ENCODE measurements around the gene CYP19A1. TPM values are rescaled to one million over a fixed set of nuclear protein-coding genes. Genes with fewer than 3 reads are reported as not detected.
"Not testable (repeated sequence)": the region's sequence is repeated elsewhere in the genome, so short reads cannot be mapped to it uniquely, and the experiment has no call there.

Gene CYP19A1
- total and polyA plus RNA-seq, 4 donors: 0.03 to 124 (median 0.50) TPM; not detected in 1

- TF ChIP-seq ZBTB33 (IDR thresholded peaks at IDR 0.05): no peak
- TF ChIP-seq FOXA2 (IDR thresholded peaks at IDR 0.05): no peak
- TF ChIP-seq TAF1 (conservative IDR thresholded peaks at IDR 0.05): no peak
Observed at GRCh38 chr15:51283026-51283425, 55.4 kb downstream of the CYP19A1 start (continued).

- not testable (repeated sequence) for H3K9ac ChIP-seq (ENCODE audit: low read depth in 1 of 2, low read length in 2 of 2); H3K4me3 ChIP-seq (ENCODE audit: low read depth in 1 of 3, low read length in 3 of 3); H3K4me1 ChIP-seq (ENCODE audit: control insufficient read depth in 4 of 4, insufficient read depth in 4 of 4, low read length in 3 of 4); H3K36me3 ChIP-seq (ENCODE audit: control insufficient read depth in 4 of 4, insufficient read depth in 3 of 4, low read depth in 1 of 4, low read length in 3 of 4); H3K27ac ChIP-seq (ENCODE audit: low read depth in 1 of 2, low read length in 2 of 2); H3K27me3 ChIP-seq (ENCODE audit: control insufficient read depth in 4 of 4, insufficient read depth in 4 of 4, low read length in 3 of 4); DNase-seq (ENCODE audit: low spot score); H3K9me3 ChIP-seq (ENCODE audit: control insufficient read depth in 4 of 4, low read length in 3 of 4)
- 76% methylated on average over 2 of the region's 2 CpGs for WGBS
Observed at GRCh38 chr15:51282241-51282640, 56.2 kb downstream of the CYP19A1 start.

- TF ChIP-seq CTCF (IDR thresholded peaks at IDR 0.05; ENCODE audit: low read depth, low read length, missing input control): peak; percentile 47
- no peak for TF ChIP-seq MAX (IDR thresholded peaks at IDR 0.05)
- TF ChIP-seq RAD21 (IDR thresholded peaks at IDR 0.05): peak; percentile 73 to 81
- peak; percentile 59 for DNase-seq (ENCODE audit: low spot score)
- Histone ChIP-seq H3K36me3 (ENCODE audit: control insufficient read depth in 4 of 4, insufficient read depth in 3 of 4, low read depth in 1 of 4, low read length in 3 of 4) (no peaks in the 10 kb centered on the region), H3K27me3 (ENCODE audit: control insufficient read depth in 4 of 4, insufficient read depth in 4 of 4, low read length in 3 of 4) (no peaks in the 10 kb centered on the region), H3K4me1 (ENCODE audit: control insufficient read depth in 4 of 4, insufficient read depth in 4 of 4, low read length in 3 of 4) (no peaks in the 10 kb centered on the region), H3K27ac (ENCODE audit: low read depth in 1 of 2, low read length in 2 of 2) (no peak overlapping the region), H3K9me3 (ENCODE audit: control insufficient read depth in 4 of 4, low read length in 3 of 4) (no peaks in the 10 kb centered on the region), H3K4me3 (ENCODE audit: low read depth in 1 of 3, low read length in 3 of 3) (no peak overlapping the region), H3K9ac (ENCODE audit: low read depth in 1 of 2, low read length in 2 of 2) (no peak overlapping the region)
- WGBS: 45% methylated on average over 4 of the region's 4 CpGs
Observed at GRCh38 chr15:51281368-51281967, 56.9 kb downstream of the CYP19A1 start.

GRCh38 chr15:51280838-51281237 is 57.6 kb downstream of the CYP19A1 start:
- Histone ChIP-seq H3K4me3 (ENCODE audit: low read depth in 1 of 3, low read length in 3 of 3) (no peak overlapping the region), H3K9ac (ENCODE audit: low read depth in 1 of 2, low read length in 2 of 2) (no peak overlapping the region), H3K36me3 (ENCODE audit: control insufficient read depth in 4 of 4, insufficient read depth in 3 of 4, low read depth in 1 of 4, low read length in 3 of 4) (no peaks in the 10 kb centered on the region)
- TF ChIP-seq NR2F2 (IDR thresholded peaks at IDR 0.05) (no peak), MAX (IDR thresholded peaks at IDR 0.05) (no peak), YY1 (IDR thresholded peaks at IDR 0.05) (no peak), REST (IDR thresholded peaks at IDR 0.05) (no peak), ATF3 (IDR thresholded peaks at IDR 0.05) (no peak), RAD21 (IDR thresholded peaks at IDR 0.05) (no peak), SP1 (IDR thresholded peaks at IDR 0.05) (no peak), RXRA (IDR thresholded peaks at IDR 0.05) (no peak), TAF1 (conservative IDR thresholded peaks at IDR 0.05) (no peak), HNF4A (conservative IDR thresholded peaks at IDR 0.05) (no peak), FOXA2 (IDR thresholded peaks at IDR 0.05) (no peak), EGR1 (IDR thresholded peaks at IDR 0.05; ENCODE audit: low read depth in 2 of 2) (no peak), HNF4G (IDR thresholded peaks at IDR 0.05) (no peak), ZBTB33 (IDR thresholded peaks at IDR 0.05) (no peak)

More at GRCh38 chr15:51280838-51281237, 57.6 kb downstream of the CYP19A1 start:
- no peaks in the 10 kb centered on the region for H3K4me1 ChIP-seq (ENCODE audit: control insufficient read depth in 4 of 4, insufficient read depth in 4 of 4, low read length in 3 of 4)
- no peaks in the 10 kb centered on the region for H3K27me3 ChIP-seq (ENCODE audit: control insufficient read depth in 4 of 4, insufficient read depth in 4 of 4, low read length in 3 of 4)
- no peak for DNase-seq (ENCODE audit: low spot score)
- no peak overlapping the region for H3K27ac ChIP-seq (ENCODE audit: low read depth in 1 of 2, low read length in 2 of 2)
- WGBS: 97% methylated on average over 4 of the region's 4 CpGs
- H3K9me3 ChIP-seq (ENCODE audit: control insufficient read depth in 4 of 4, low read length in 3 of 4): no peaks in the 10 kb centered on the region
